T-helper 1 cell treated with Interleukin-12 subunit alpha and Interleukin-12 subunit beta and Interleukin-4 antibody, amounts not matched to agents 30 μg/mL and 1 μg/mL, for 36 hours (primary cell): ENCODE data around the gene SUSD1.

Experiments used
- H3K27ac Mint-ChIP-seq: one replicate; pipeline ENCODE4 v1.8.0; 2021; ENCODE audit warnings: mild to moderate bottlenecking, mixed read lengths
- H3K27me3 Mint-ChIP-seq: one replicate; pipeline ENCODE4 v1.8.0; 2021; ENCODE audit warnings: low read depth, mixed read lengths
- H3K36me3 Mint-ChIP-seq: one replicate; pipeline ENCODE4 v1.8.0; 2021; ENCODE audit warnings: low read depth, mixed read lengths
- H3K4me1 Mint-ChIP-seq: one replicate; pipeline ENCODE4 v1.8.0; 2021; ENCODE audit warnings: low read depth, mixed read lengths
- H3K4me3 Mint-ChIP-seq: one replicate; pipeline ENCODE4 v1.8.0; 2021; ENCODE audit warnings: mild to moderate bottlenecking, moderate library complexity, mixed read lengths
- H3K9me3 Mint-ChIP-seq: one replicate; pipeline ENCODE4 v1.8.0; 2021; ENCODE audit warnings: mixed read lengths

SUSD1 gene

GRCh38 chr9:111992523-111992922 lies 182.6 kb downstream of the SUSD1 start:
- Mint-ChIP-seq H3K27me3 (peaks cover 22% of the 10 kb centered on the region), H3K4me1 (peaks cover 10% of the 10 kb centered on the region), H3K36me3 (peaks cover 2% of the 10 kb centered on the region), H3K27ac (no peak overlapping the region), H3K9me3 (no peaks in the 10 kb centered on the region), H3K4me3 (no peak overlapping the region)

GRCh38 chr9:111991179-111991578 lies 183.9 kb downstream of the SUSD1 start:
- H3K27ac Mint-ChIP-seq, result no peak overlapping the region
- H3K4me3 Mint-ChIP-seq, result no peak overlapping the region
- no peaks in the 10 kb centered on the region for H3K9me3 Mint-ChIP-seq
- peaks cover 2% of the 10 kb centered on the region for H3K36me3 Mint-ChIP-seq
- peaks cover 11% of the 10 kb centered on the region for H3K4me1 Mint-ChIP-seq
- peaks cover 18% of the 10 kb centered on the region for H3K27me3 Mint-ChIP-seq
